Measurements from ENCODE around the gene PER1.
"Not testable (repeated sequence)": the region's sequence is repeated elsewhere in the genome, so short reads cannot be mapped to it uniquely, and the experiment has no call there.

The PER1 gene

GRCh38 chr17:8173056-8173870 is 21.1 kb upstream of the PER1 start:
- no peaks in the 10 kb centered on the region for H3K27me3 ChIP-seq
- no peaks in the 10 kb centered on the region for H3K9me3 ChIP-seq
- H3K36me3 ChIP-seq = no peaks in the 10 kb centered on the region
- H3K4me1 ChIP-seq = peaks cover 0 to 36% (median 23%) of the 10 kb centered on the region in 4 donors
- H3K4me3 ChIP-seq = peak overlapping the region; percentile 42 to 54
- intact Hi-C loops (cut with DNase I; ENCODE audit: low total_unique reads) = no loop called here
- peak overlapping the region; percentile 89 to 94 for H3K27ac ChIP-seq
- peak; percentile 85 to 87 for DNase-seq
- peak in 1 of 2 experiments; percentile 7 for TF ChIP-seq CTCF (IDR thresholded peaks at IDR 0.05)

- H3K36me3 ChIP-seq; H3K4me3 ChIP-seq; H3K27me3 ChIP-seq; H3K9me3 ChIP-seq; intact Hi-C loops (cut with DNase I; ENCODE audit: low total_unique reads); H3K27ac ChIP-seq; DNase-seq: not testable (repeated sequence)
- H3K4me1 ChIP-seq = peaks cover 0 to 16% (median 8%) of the 10 kb centered on the region in 4 donors
Observed at GRCh38 chr17:8170186-8170585, 18.0 kb upstream of the PER1 start.

GRCh38 chr17:8167526-8167925 is 15.3 kb upstream of the PER1 start:
- intact Hi-C loops (cut with DNase I; ENCODE audit: low total_unique reads) = no loop called here
- Histone ChIP-seq H3K27me3 (no peaks in the 10 kb centered on the region), H3K27ac (no peak overlapping the region), H3K9me3 (no peaks in the 10 kb centered on the region), H3K4me3 (no peak overlapping the region), H3K36me3 (no peaks in the 10 kb centered on the region), H3K4me1 (peaks cover 0 to 18% (median 17%) of the 10 kb centered on the region in 4 donors)
- no peak for DNase-seq
- TF ChIP-seq CTCF (IDR thresholded peaks at IDR 0.05) = no peak

GRCh38 chr17:8166731-8167130 is 14.5 kb upstream of the PER1 start:
- H3K27ac ChIP-seq = no peak overlapping the region
- H3K4me1 ChIP-seq = peaks cover 0 to 22% (median 20%) of the 10 kb centered on the region in 4 donors
- intact Hi-C loops (cut with DNase I; ENCODE audit: low total_unique reads) = no loop called here
- no peaks in the 10 kb centered on the region for H3K9me3 ChIP-seq
- no peaks in the 10 kb centered on the region for H3K27me3 ChIP-seq
- no peak overlapping the region for H3K4me3 ChIP-seq
- no peak for TF ChIP-seq CTCF (IDR thresholded peaks at IDR 0.05)
- no peaks in the 10 kb centered on the region for H3K36me3 ChIP-seq
- DNase-seq = no peak

- peak overlapping the region; percentile 99 to 100 for H3K27ac ChIP-seq
- DNase-seq = no peak
- H3K4me3 ChIP-seq = no peak overlapping the region
- H3K27me3 ChIP-seq = no peaks in the 10 kb centered on the region
- intact Hi-C loops (cut with DNase I; ENCODE audit: low total_unique reads) = loop anchor here (5.0 kb wide), 1 partner anchor 42 kb away; the partner anchor contains the start of gene HES7
- TF ChIP-seq CTCF (IDR thresholded peaks at IDR 0.05) = no peak
- peaks cover 0 to 15% (median 13%) of the 10 kb centered on the region in 3 donors for H3K36me3 ChIP-seq
- H3K9me3 ChIP-seq = no peaks in the 10 kb centered on the region
- H3K4me1 ChIP-seq = peaks cover 0 to 40% (median 34%) of the 10 kb centered on the region in 4 donors
Observed at GRCh38 chr17:8164815-8165131, 12.6 kb upstream of the PER1 start.

- Histone ChIP-seq H3K4me3 (no peak overlapping the region), H3K27ac (peak overlapping the region; percentile 99 to 100), H3K4me1 (peaks cover 0 to 46% (median 36%) of the 10 kb centered on the region in 4 donors), H3K36me3 (peaks cover 0 to 21% (median 19%) of the 10 kb centered on the region in 3 donors), H3K27me3 (no peaks in the 10 kb centered on the region), H3K9me3 (no peaks in the 10 kb centered on the region)
- DNase-seq = peak; percentile 79 to 87
- TF ChIP-seq CTCF (IDR thresholded peaks at IDR 0.05) = no peak
- intact Hi-C loops (cut with DNase I; ENCODE audit: low total_unique reads) = loop anchor here (5.0 kb wide), 1 partner anchor 42 kb away; the partner anchor contains the start of gene HES7
Observed at GRCh38 chr17:8163978-8164814, 12.0 kb upstream of the PER1 start.
